HCT116 (cell line): ENCODE data around the gene C3orf20.

Source experiments
- CTCF ChIP-seq, 3 experiments: fragments of 200-600 bp in 1 of 3; sonication (generic) in 1 of 3; IDR thresholded peaks in 2 of 3; conservative IDR thresholded peaks in 1 of 3; 2 replicates each; pipeline ENCODE4 v1.5.1; 2012 to 2017; ENCODE audit warnings: low read depth in 2 of 3, low read length in 2 of 3, antibody characterized with exemption in 1 of 3, borderline replicate concordance in 1 of 3, control low read depth in 1 of 3, mild to moderate bottlenecking in 1 of 3, mixed read lengths in 1 of 3, mixed run types in 1 of 3, moderate library complexity in 1 of 3; ENCODE audit not compliant: insufficient read depth in 1 of 3
- POLR2A ChIP-seq: IDR thresholded peaks from 2 replicates; pipeline ENCODE4 v1.7.0; 2011; ENCODE audit warnings: borderline replicate concordance; ENCODE audit not compliant: insufficient read depth, insufficient read length; ENCODE audit errors: extremely low read depth
- POLR2AphosphoS5 ChIP-seq: IDR thresholded peaks from 2 replicates; pipeline ENCODE4 v1.6.1; 2011; ENCODE audit warnings: mild to moderate bottlenecking, low read depth, low read length, moderate library complexity
- ZNF274 ChIP-seq: fragments of 200-500 bp; sonication (Bioruptor generic); IDR thresholded peaks from 2 replicates; pipeline ENCODE4 v1.6.1; 2014; ENCODE audit warnings: mild to moderate bottlenecking, low read depth, low read length, inconsistent platforms

GRCh38 chr3:14799146-14799545, 124.2 kb downstream of the C3orf20 start:
- no peak for TF ChIP-seq POLR2A
- no peak for TF ChIP-seq POLR2AphosphoS5
- TF ChIP-seq CTCF (IDR thresholded peaks at IDR 0.05 in 2 of 3, conservative IDR thresholded peaks at IDR 0.05 in 1 of 3; ENCODE audit: borderline replicate concordance in 1 of 3, insufficient read depth in 1 of 3, low read depth in 2 of 3, low read length in 2 of 3), result no peak
- no peak for TF ChIP-seq ZNF274
